ENCODE results near the gene RPP21. TPM values are rescaled to one million over a fixed set of nuclear protein-coding genes. Genes with fewer than 3 reads are reported as not detected.
A peak's percentile ranks its signal among the peaks of the same experiment; 100 is the strongest.

RPP21 gene
- total RNA-seq, 2 experiments from 2014 or later = 50.4 to 88.1 TPM

GRCh38 chr6:30350524-30350923 lies 5.6 kb downstream of the RPP21 start:
- Histone ChIP-seq H3K79me2 (ENCODE audit: insufficient read depth, low read depth, low read length) (peaks cover 7% of the 10 kb centered on the region; the same call in 1 of the 2 replicates), H3K27ac (ENCODE audit: low read depth, low read length, poor library complexity, severe bottlenecking) (no peak overlapping the region), H3K4me3 (ENCODE audit: low read depth, low read length, poor library complexity, severe bottlenecking) (no peak overlapping the region), H3K9me3 (ENCODE audit: low read length) (no peaks in the 10 kb centered on the region), H2AFZ (ENCODE audit: low read length) (no peak overlapping the region), H3K4me1 (ENCODE audit: insufficient read depth, low read length, poor library complexity, severe bottlenecking) (peaks cover 29% of the 10 kb centered on the region), H4K20me1 (ENCODE audit: insufficient read depth, low read length) (no peaks in the 10 kb centered on the region), H3K36me3 (ENCODE audit: insufficient read depth, low read length) (peaks cover 13% of the 10 kb centered on the region), H3K4me2 (ENCODE audit: low read length) (peak overlapping the region; percentile 12; the same call in 1 of the 2 replicates), H3K9me2 (ENCODE audit: insufficient read depth, low read length) (no peaks in the 10 kb centered on the region)
- ChIA-PET POLR2A (interaction anchor here (0.8 to 1.0 kb wide), 2 partner anchors 34 to 44 kb away, joined by 3 read pairs; no protein-coding TSS in a partner anchor), CTCF (ENCODE audit: unreplicated experiment) (interaction anchor here (0.6 kb wide), 1 partner anchor 702 kb away, joined by 3 read pairs; no protein-coding TSS in a partner anchor)
- BruUV-seq (replicated peaks) = no TSS peak
- intact Hi-C loops (cut with micrococcal nuclease; ENCODE audit: unreplicated experiment) = loop anchor here (5.0 kb wide), 1 partner anchor 598 kb away; no protein-coding TSS in a partner anchor
- no peak for TF ChIP-seq EZH2phosphoT487 (IDR thresholded peaks at IDR 0.05; ENCODE audit: borderline replicate concordance, low read depth, low read length)
- TF ChIP-seq CTCF (conservative IDR thresholded peaks at IDR 0.05; ENCODE audit: low read length) = no peak
- no peak for DNase-seq (ENCODE audit: low spot score)

GRCh38 chr6:30352550-30352949 lies 7.6 kb downstream of the RPP21 start:
- H2AFZ ChIP-seq (ENCODE audit: low read length) = no peak overlapping the region
- BruUV-seq (replicated peaks) = no TSS peak
- ChIA-PET POLR2A (no interaction called here), CTCF (ENCODE audit: unreplicated experiment) (no interaction called here)
- no peaks in the 10 kb centered on the region for H3K36me3 ChIP-seq (ENCODE audit: insufficient read depth, low read length)
- H3K79me2 ChIP-seq (ENCODE audit: insufficient read depth, low read depth, low read length) = no peaks in the 10 kb centered on the region
- no peaks in the 10 kb centered on the region for H3K9me2 ChIP-seq (ENCODE audit: insufficient read depth, low read length)
- no peak for TF ChIP-seq EZH2phosphoT487 (IDR thresholded peaks at IDR 0.05; ENCODE audit: borderline replicate concordance, low read depth, low read length)
- no peak for TF ChIP-seq CTCF (conservative IDR thresholded peaks at IDR 0.05; ENCODE audit: low read length)
- no peak overlapping the region for H3K27ac ChIP-seq (ENCODE audit: low read depth, low read length, poor library complexity, severe bottlenecking)
- H3K4me1 ChIP-seq (ENCODE audit: insufficient read depth, low read length, poor library complexity, severe bottlenecking) = peaks cover 19% of the 10 kb centered on the region
- H3K4me2 ChIP-seq (ENCODE audit: low read length) = no peak overlapping the region
- intact Hi-C loops (cut with micrococcal nuclease; ENCODE audit: unreplicated experiment) = loop anchor here (5.0 kb wide), 1 partner anchor 600 kb away; no protein-coding TSS in a partner anchor
- H4K20me1 ChIP-seq (ENCODE audit: insufficient read depth, low read length) = 0 out of 2 replicates have a peak, but pooled peaks cover 4% of the 10 kb centered on the region
- no peak for DNase-seq (ENCODE audit: low spot score)
- no peaks in the 10 kb centered on the region for H3K9me3 ChIP-seq (ENCODE audit: low read length)
- no peak overlapping the region for H3K4me3 ChIP-seq (ENCODE audit: low read depth, low read length, poor library complexity, severe bottlenecking)

GRCh38 chr6:30355281-30355680 lies 10.3 kb downstream of the RPP21 start:
- Histone ChIP-seq H3K79me2 (ENCODE audit: insufficient read depth, low read depth, low read length) (no peaks in the 10 kb centered on the region), H3K4me2 (ENCODE audit: low read length) (no peak overlapping the region), H2AFZ (ENCODE audit: low read length) (no peak overlapping the region), H3K4me3 (ENCODE audit: low read depth, low read length, poor library complexity, severe bottlenecking) (no peak overlapping the region), H3K27ac (ENCODE audit: low read depth, low read length, poor library complexity, severe bottlenecking) (no peak overlapping the region), H4K20me1 (ENCODE audit: insufficient read depth, low read length) (0 out of 2 replicates have a peak, but pooled peaks cover 4% of the 10 kb centered on the region), H3K36me3 (ENCODE audit: insufficient read depth, low read length) (no peaks in the 10 kb centered on the region), H3K9me2 (ENCODE audit: insufficient read depth, low read length) (no peaks in the 10 kb centered on the region), H3K4me1 (ENCODE audit: insufficient read depth, low read length, poor library complexity, severe bottlenecking) (peaks cover 4% of the 10 kb centered on the region), H3K9me3 (ENCODE audit: low read length) (no peaks in the 10 kb centered on the region)
- intact Hi-C loops (cut with micrococcal nuclease; ENCODE audit: unreplicated experiment) = no loop called here
- no TSS peak for BruUV-seq (replicated peaks)
- ChIA-PET POLR2A (no interaction called here), CTCF (ENCODE audit: unreplicated experiment) (no interaction called here)
- TF ChIP-seq CTCF (conservative IDR thresholded peaks at IDR 0.05; ENCODE audit: low read length) (no peak), EZH2phosphoT487 (IDR thresholded peaks at IDR 0.05; ENCODE audit: borderline replicate concordance, low read depth, low read length) (no peak)
- no peak for DNase-seq (ENCODE audit: low spot score)
